ENCODE results near the gene SIGLEC10.
"Not testable (repeated sequence)": the region's sequence is repeated elsewhere in the genome, so short reads cannot be mapped to it uniquely, and the experiment has no call there.

SIGLEC10 gene

GRCh38 chr19:51440052-51440451 lies 22.6 kb upstream of the SIGLEC10 start:
- in situ Hi-C loops (cut with HindIII; ENCODE audit: low sequenced_read_pairs) = no loop called here

- in situ Hi-C loops (cut with HindIII; ENCODE audit: low sequenced_read_pairs) = no loop called here
These were observed 21.6 kb upstream of the SIGLEC10 start for GRCh38 chr19:51439021-51439465.

GRCh38 chr19:51434456-51434855 lies 17.0 kb upstream of the SIGLEC10 start:
- in situ Hi-C loops (cut with HindIII; ENCODE audit: low sequenced_read_pairs) = no loop called here

GRCh38 chr19:51433043-51433442 lies 15.6 kb upstream of the SIGLEC10 start:
- in situ Hi-C loops (cut with HindIII; ENCODE audit: low sequenced_read_pairs) = no loop called here

- in situ Hi-C loops (cut with HindIII; ENCODE audit: low sequenced_read_pairs) = no loop called here
These were observed 13.7 kb upstream of the SIGLEC10 start for GRCh38 chr19:51431124-51431523.

- in situ Hi-C loops (cut with HindIII; ENCODE audit: low sequenced_read_pairs) = no loop called here
These were observed 12.8 kb upstream of the SIGLEC10 start for GRCh38 chr19:51430221-51430620.

- in situ Hi-C loops (cut with HindIII; ENCODE audit: low sequenced_read_pairs) = no loop called here
These were observed 9.8 kb upstream of the SIGLEC10 start for GRCh38 chr19:51427201-51427600.

- in situ Hi-C loops (cut with HindIII; ENCODE audit: low sequenced_read_pairs) = no loop called here
These were observed 4.6 kb upstream of the SIGLEC10 start for GRCh38 chr19:51422053-51422448.

- in situ Hi-C loops (cut with HindIII; ENCODE audit: low sequenced_read_pairs) = no loop called here
These were observed 4.0 kb upstream of the SIGLEC10 start for GRCh38 chr19:51421229-51422052.

- in situ Hi-C loops (cut with HindIII; ENCODE audit: low sequenced_read_pairs) = not testable (repeated sequence)
These were observed 3.1 kb upstream of the SIGLEC10 start for GRCh38 chr19:51420511-51420910.

- in situ Hi-C loops (cut with HindIII; ENCODE audit: low sequenced_read_pairs) = no loop called here
These were observed 1.3 kb upstream of the SIGLEC10 start for GRCh38 chr19:51418707-51419106.

- in situ Hi-C loops (cut with HindIII; ENCODE audit: low sequenced_read_pairs) = no loop called here
These were observed 342 bp upstream of the SIGLEC10 start for GRCh38 chr19:51417810-51418157.

- in situ Hi-C loops (cut with HindIII; ENCODE audit: low sequenced_read_pairs) = not testable (repeated sequence)
These were observed 1.0 kb downstream of the SIGLEC10 start for GRCh38 chr19:51416422-51416821.

GRCh38 chr19:51415187-51415586 lies 2.3 kb downstream of the SIGLEC10 start:
- in situ Hi-C loops (cut with HindIII; ENCODE audit: low sequenced_read_pairs) = no loop called here

GRCh38 chr19:51410950-51411748 lies 6.3 kb downstream of the SIGLEC10 start:
- in situ Hi-C loops (cut with HindIII; ENCODE audit: low sequenced_read_pairs) = no loop called here

- in situ Hi-C loops (cut with HindIII; ENCODE audit: low sequenced_read_pairs) = no loop called here
These were observed 9.8 kb downstream of the SIGLEC10 start for GRCh38 chr19:51407511-51408131.

- in situ Hi-C loops (cut with HindIII; ENCODE audit: low sequenced_read_pairs) = no loop called here
These were observed 15.3 kb downstream of the SIGLEC10 start for GRCh38 chr19:51402117-51402516.

GRCh38 chr19:51399936-51400335 lies 17.5 kb downstream of the SIGLEC10 start:
- in situ Hi-C loops (cut with HindIII; ENCODE audit: low sequenced_read_pairs) = not testable (repeated sequence)

- in situ Hi-C loops (cut with HindIII; ENCODE audit: low sequenced_read_pairs) = no loop called here
These were observed 18.2 kb downstream of the SIGLEC10 start for GRCh38 chr19:51399231-51399630.

- in situ Hi-C loops (cut with HindIII; ENCODE audit: low sequenced_read_pairs) = no loop called here
These were observed 19.2 kb downstream of the SIGLEC10 start for GRCh38 chr19:51398096-51398704.

- in situ Hi-C loops (cut with HindIII; ENCODE audit: low sequenced_read_pairs) = not testable (repeated sequence)
These were observed 20.0 kb downstream of the SIGLEC10 start for GRCh38 chr19:51397453-51397852.

Measured in DLD1 (cell line).